Measurements from ENCODE around the gene TNS3.
A peak's percentile ranks its signal among the peaks of the same experiment; 100 is the strongest.

The TNS3 gene

GRCh38 chr7:47540387-47541350 lies 41.2 kb downstream of the TNS3 start:
- no peak for DNase-seq (ENCODE audit: low spot score)

- DNase-seq (ENCODE audit: low spot score) = no peak
Measured at GRCh38 chr7:47540053-47540386, 41.9 kb downstream of the TNS3 start.

DNA sequence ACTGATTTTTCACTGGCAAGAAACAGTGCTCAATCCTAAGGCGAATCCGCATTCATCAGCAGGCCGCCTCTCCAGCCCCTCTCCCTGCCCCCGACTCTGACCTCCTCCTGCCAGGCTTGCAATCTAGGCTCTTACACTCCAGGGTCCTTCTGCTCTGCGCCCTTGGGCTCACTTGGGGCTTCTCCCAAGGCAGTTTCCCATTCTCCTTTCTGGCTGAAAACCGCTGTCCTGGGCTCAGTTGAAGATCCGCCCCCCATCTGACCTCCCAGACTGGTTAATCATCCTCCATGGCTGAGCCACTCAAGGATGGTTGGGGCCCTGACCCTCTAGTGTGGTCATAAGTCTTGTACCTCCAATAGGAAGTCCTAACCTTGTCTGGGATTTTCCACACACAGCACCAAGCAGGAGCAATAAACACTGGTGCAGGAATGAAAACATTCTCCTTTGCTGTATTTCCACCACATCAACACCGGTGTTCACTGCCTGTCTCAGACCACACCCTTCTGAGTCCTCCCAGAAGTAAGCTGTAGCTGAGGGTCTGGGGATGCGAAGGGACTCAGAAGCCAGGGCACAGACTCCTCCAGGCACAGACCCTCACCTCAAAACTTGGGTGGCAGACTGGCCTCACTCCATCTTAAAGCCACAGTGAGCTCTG lies 42.4 kb downstream of the TNS3 start:
- no peak for DNase-seq (ENCODE audit: low spot score)

DNA sequence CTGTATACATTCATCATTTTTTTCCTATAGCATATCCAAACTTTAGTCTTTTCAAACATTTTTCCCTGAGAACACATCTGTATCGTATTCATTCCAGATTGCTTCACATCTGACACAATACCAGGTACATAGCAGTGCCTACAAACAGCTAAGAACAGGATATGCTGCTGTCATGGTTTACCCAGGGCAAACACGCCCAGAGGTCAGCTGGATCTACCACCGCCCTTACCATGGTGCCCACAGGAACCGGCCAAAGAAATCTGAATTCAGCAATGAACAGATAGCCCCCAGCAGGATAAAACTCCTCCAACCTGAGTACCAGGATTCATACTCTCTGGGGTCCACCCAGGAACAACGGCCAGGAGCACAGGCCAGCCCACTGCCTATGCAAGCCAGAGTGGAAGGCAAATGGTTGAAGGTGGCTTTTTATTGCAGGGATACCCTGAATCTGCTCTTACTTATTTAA lies 43.0 kb downstream of the TNS3 start:
- no peak for DNase-seq (ENCODE audit: low spot score)

DNA sequence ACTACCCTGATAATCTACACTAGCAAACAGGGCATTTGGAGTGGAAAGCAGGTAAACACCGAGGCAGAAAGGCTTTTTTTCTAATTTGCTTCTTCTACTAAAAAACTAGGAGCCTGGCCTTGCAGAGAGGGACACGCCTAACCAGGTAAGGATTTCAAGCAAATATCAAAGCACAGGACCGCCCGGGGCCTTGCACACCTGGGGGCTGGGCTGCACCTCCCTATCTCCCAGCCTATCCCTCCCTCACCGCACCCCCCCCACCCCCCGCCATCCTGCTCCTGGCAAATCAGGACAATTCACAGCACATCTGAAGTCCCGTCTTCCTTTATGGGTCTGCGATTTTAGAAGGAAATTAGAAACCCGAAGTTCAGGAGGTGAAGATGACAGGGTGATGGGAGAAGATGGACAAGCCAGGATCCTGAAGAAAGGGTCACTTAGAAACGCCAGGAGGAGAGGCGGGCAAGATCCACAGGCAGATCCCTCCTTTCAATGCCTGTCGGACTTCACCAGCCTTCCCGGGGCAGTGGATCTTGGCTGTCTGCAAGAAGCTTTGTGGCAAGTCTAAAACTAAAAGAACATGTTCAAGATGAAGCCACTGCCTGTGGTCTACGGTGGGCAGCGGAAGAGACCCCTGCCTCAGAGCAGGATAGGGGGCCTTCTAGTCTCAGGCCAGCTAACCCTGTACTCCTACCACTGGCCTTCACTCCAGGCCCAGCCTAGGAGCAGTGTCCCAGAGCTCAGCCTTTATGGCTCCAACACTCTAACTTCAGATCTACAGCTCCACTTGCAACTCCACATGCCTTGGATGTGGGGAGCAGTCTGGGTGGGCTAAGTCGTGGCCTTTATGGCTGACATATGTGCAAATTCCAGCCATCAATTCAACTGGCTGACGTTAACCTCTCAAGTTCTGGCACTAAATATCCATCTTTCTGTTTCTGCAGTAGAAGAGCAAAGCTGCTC lies 43.9 kb downstream of the TNS3 start:
- no peak for DNase-seq (ENCODE audit: low spot score)

DNA sequence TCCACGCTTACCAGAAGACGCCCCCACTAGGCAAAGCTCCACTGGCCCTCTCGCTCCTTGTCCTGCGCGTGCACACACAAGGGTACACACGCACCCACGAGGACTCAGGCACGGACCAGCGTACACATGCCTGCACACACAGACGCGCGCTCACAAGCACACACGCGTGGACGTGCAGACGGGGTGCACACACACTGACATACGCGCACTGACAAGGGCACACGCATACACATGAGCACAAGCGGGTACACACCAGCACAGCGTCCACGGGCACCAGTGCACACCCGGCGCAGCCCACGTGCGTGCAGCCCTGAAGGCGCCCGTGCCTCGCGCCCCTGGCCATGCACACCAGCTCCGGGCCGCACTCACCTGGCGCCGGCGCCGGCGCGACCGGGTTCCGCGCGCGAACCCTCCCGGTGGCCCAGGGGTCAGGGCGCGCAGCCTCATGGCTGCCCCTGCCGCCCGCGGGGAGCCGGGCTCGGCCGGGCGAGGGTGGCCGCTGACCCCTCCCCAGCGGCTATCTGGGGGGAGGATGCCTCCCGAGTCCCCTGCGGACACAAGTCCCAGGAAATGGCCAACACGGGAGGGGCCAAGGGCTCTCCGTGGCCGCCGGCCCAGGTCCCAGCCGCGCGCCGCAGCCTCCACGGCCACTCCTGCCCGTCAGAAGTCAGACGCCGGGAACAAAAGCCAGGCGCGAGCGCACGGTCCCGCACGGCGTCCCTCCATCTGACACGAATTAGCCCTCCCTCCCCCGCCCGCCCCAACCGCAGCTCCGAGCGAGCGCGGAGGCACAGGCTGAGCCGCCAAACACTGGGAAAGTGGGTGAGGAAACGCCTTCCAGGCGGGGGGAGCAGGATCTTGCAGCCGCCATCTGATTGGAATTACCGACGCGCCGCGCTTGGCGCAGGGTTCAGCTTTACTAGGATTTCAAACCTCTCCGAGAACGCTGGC lies 45.0 kb downstream of the TNS3 start:
- no peak for DNase-seq (ENCODE audit: low spot score)

DNA sequence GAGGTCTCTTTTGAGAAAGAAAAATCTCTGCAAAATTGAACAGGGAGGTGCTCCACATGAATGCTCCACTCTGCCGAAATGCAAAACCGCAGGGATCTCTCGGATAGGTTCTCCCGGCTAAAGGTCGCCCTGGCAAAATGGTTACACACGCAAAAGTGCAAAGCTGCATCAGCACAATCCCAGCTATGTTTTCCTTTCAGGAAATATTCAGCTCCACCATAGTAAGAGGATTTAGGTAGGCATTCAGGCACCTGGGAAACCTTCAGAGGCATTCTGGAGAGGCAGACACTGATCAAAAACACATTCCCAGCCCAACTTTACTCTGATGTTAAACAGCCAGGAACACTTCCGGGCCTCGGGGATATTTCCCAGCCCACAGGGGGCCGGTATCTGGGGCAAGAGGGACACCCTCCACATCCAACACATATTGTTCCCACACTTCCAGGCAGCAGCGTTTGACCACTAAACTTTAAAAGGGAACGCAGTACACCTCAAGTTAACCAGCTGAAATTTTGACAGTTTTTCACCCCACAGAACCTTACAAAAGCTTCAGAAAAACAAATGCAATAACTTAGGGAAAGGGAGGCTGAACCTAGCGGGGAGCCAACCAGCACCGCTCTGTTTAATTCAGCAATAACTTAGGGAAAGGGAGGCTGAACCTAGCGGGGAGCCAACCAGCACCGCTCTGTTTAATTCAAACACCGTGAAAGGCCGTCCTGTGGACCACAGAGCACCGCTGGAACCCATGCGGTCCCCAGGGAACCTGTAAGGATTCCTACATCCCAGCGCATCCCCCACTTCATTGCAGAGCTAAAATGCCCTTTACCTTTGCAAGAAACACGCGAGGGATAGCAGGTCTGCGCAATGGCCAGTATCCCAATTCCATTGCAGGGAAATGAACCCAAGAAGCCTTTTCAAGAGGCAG lies 45.9 kb downstream of the TNS3 start:
- no peak for DNase-seq (ENCODE audit: low spot score)

GRCh38 chr7:47535035-47535703 lies 46.7 kb downstream of the TNS3 start:
- DNase-seq (ENCODE audit: low spot score) = no peak

GRCh38 chr7:47534322-47535034 lies 47.4 kb downstream of the TNS3 start:
- DNase-seq (ENCODE audit: low spot score) = peak; percentile 21

DNA sequence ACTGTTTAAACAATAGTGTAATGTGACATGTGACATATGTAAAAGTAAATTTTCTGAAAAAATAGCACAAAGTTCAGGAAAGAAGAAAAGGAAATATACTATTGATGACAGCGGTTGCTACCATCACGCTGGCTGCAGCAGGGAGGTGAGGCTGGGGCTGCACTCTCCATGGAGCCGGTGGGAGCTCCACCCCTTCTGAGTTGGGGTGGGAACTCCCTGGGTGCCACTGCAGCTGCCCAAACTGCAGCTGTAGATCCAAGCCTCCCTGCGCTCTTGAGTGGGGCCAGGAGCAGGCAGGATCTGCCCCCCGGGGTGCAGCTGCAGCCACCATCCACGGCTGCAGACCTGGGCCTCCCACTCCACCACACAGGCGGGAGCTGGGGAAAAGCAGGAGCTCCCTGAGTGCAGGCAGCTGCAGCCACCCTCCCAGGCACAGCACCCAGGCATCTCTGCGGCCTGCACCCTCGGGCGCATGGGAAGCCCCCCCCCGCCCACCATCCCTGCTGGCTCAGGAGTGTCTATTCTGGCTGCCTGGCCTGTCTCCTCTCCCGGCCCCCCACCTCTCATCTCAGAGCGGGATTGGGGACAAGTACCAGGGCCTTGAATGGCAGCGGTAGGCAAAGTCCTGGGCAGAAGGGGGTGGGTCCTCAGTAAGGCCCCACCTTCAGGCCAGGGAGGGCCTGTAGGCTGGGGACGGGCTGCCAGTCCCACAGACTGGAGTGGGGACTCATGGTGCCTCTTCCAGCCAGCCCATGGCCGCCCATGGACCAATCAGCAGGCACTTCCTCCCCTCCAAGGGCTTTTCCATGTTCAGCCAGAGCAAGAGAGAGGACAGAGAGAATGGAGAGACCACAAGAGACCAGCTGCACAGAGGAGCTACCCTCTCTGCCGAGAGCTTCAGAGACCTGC lies 50.1 kb downstream of the TNS3 start:
- no peak for DNase-seq (ENCODE audit: low spot score)

GRCh38 chr7:47529826-47530555 lies 51.9 kb downstream of the TNS3 start:
- DNase-seq (ENCODE audit: low spot score) = no peak

- DNase-seq (ENCODE audit: low spot score) = no peak
Measured at GRCh38 chr7:47529405-47529804, 52.5 kb downstream of the TNS3 start.

- no peak for DNase-seq (ENCODE audit: low spot score)
Measured at GRCh38 chr7:47528471-47528870, 53.4 kb downstream of the TNS3 start.

DNA sequence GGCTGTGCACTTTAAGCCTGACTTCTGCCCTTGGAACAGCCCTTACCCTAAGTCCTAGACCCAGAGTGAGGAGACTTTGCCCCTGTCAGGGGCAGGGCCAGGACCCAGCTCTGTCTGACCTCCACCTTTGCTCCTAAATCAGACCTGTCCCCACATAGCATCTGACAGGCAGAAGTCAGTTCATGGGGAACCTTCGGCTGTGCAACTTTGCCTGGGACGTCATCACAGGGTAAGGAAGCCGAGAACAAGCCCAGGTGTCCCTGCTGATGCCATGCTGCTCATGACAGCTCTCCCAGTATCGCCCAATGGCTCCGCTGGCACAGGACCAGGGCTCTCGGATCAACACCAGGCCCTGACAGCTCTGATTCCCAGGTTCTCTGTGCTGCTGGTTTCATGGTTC lies 55.4 kb downstream of the TNS3 start:
- no peak for DNase-seq (ENCODE audit: low spot score)

DNA sequence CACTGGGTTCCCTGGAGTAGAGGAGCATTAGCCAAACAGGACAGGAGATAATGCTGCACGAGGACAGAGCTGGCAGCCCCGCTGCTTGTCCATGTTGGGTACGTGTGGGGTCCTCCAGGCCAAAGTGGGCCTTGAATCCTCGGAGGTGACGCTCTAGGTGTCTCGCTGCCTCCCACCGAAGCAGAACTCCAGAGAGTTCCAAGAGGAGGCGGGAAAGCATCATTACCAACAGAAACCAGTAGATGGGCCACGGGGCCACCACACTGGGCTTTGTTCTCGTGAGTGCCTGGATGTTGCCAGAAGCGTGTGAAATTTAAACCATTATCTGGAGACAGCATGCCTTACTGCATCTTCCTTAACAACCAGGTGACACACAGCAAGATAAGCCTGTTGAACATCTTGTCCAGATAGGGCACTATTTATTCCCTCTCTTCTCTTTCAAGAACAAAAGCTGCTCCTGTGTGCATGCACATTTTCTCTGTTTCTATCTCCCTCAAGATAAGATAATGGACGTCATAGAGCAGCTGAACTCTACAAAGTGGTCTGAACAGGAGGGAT lies 56.8 kb downstream of the TNS3 start:
- no peak for DNase-seq (ENCODE audit: low spot score)

DNA sequence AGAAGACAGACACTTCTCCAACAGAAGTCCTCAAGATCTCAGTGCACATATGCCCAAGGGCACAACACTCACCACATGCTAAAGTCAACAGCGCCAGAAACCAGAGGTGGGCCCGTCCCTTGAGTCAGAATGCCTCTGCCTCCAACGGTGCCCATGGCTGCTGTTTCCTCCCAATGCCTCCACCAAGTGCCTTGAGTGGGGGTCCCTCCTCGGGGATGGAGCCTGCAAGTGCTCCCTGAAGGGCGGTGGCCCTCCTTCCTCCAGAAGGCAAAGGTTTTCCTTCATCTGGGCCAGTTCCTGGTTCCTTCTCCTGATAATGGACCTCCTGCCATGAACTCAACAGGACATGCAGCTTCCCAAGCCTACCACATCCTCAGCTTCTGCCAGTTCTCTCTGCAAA lies 58.5 kb downstream of the TNS3 start:
- no peak for DNase-seq (ENCODE audit: low spot score)
